GM12892 (cell line): ENCODE data around the gene PYROXD2.

Experiments used
- POLR2A ChIP-seq: IDR thresholded peaks from 2 replicates; pipeline ENCODE4 v1.6.1; 2011; ENCODE audit warnings: low read depth, low read length, control low read depth
- POLR2AphosphoS5 ChIP-seq: IDR thresholded peaks from 2 replicates; pipeline ENCODE4 v1.6.1; 2011; ENCODE audit warnings: low read depth, low read length, control low read depth

GRCh38 chr10:98433881-98434732 is 19.1 kb upstream of the PYROXD2 start:
- TF ChIP-seq POLR2AphosphoS5 (no peak), POLR2A (no peak)
